HCT116 (cell line): ENCODE measurements around the gene CTNNA2.

Experiments
- POLR2A ChIP-seq: IDR thresholded peaks from 2 replicates; pipeline ENCODE4 v1.7.0; 2011; ENCODE audit warnings: borderline replicate concordance; ENCODE audit not compliant: insufficient read depth, insufficient read length; ENCODE audit errors: extremely low read depth
- POLR2AphosphoS5 ChIP-seq: IDR thresholded peaks from 2 replicates; pipeline ENCODE4 v1.6.1; 2011; ENCODE audit warnings: mild to moderate bottlenecking, low read depth, low read length, moderate library complexity
- RAD21 ChIP-seq: IDR thresholded peaks from 2 replicates; pipeline ENCODE4 v1.6.1; 2012; ENCODE audit warnings: low read depth, mild to moderate bottlenecking
- SIN3A ChIP-seq: IDR thresholded peaks from 2 replicates; pipeline ENCODE4 v1.6.1; 2012; ENCODE audit warnings: low read depth
- SP1 ChIP-seq: IDR thresholded peaks from 2 replicates; pipeline ENCODE4 v1.6.1; 2012; ENCODE audit warnings: low read depth
- TF ChIP-seq, protein P1 (sequence below), 3 experiments: fragments of 200-600 bp in 1 of 3; sonication (generic) in 1 of 3; IDR thresholded peaks in 2 of 3; conservative IDR thresholded peaks in 1 of 3; 2 replicates each; pipeline ENCODE4 v1.5.1; 2012 to 2017; ENCODE audit warnings: low read depth in 2 of 3, low read length in 2 of 3, antibody characterized with exemption in 1 of 3, borderline replicate concordance in 1 of 3, control low read depth in 1 of 3, mild to moderate bottlenecking in 1 of 3, mixed read lengths in 1 of 3, mixed run types in 1 of 3, moderate library complexity in 1 of 3; ENCODE audit not compliant: insufficient read depth in 1 of 3
- TF ChIP-seq, protein P2 (sequence below): IDR thresholded peaks from 2 replicates; pipeline ENCODE4 v1.6.1; 2012; ENCODE audit warnings: low read depth
- TF ChIP-seq, protein P3 (sequence below): IDR thresholded peaks from 2 replicates; pipeline ENCODE4 v1.6.1; 2012

DNA sequence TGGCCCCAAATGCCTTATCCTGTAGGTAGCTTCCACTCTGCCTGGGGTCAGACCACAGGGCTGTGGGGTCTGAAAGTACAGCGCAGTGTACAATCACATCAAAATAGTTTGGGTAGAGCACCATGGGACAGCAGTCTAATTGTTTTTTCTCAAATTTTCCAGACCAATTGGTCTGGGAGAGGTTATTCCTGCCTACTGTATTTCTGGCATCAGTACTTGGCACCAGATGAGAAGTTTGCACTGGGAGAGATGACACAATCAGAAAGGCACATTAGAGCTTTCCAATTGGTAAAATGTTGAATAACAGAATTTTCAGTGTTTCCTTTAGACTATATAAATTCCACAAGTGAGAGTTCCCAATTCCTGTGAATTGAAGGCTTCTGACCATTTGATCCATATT, 822.6 kb downstream of the CTNNA2 start:
- TF ChIP-seq, protein P1, sequence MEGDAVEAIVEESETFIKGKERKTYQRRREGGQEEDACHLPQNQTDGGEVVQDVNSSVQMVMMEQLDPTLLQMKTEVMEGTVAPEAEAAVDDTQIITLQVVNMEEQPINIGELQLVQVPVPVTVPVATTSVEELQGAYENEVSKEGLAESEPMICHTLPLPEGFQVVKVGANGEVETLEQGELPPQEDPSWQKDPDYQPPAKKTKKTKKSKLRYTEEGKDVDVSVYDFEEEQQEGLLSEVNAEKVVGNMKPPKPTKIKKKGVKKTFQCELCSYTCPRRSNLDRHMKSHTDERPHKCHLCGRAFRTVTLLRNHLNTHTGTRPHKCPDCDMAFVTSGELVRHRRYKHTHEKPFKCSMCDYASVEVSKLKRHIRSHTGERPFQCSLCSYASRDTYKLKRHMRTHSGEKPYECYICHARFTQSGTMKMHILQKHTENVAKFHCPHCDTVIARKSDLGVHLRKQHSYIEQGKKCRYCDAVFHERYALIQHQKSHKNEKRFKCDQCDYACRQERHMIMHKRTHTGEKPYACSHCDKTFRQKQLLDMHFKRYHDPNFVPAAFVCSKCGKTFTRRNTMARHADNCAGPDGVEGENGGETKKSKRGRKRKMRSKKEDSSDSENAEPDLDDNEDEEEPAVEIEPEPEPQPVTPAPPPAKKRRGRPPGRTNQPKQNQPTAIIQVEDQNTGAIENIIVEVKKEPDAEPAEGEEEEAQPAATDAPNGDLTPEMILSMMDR (IDR thresholded peaks at IDR 0.05 in 2 of 3, conservative IDR thresholded peaks at IDR 0.05 in 1 of 3; ENCODE audit: borderline replicate concordance in 1 of 3, insufficient read depth in 1 of 3, low read depth in 2 of 3, low read length in 2 of 3), result no peak
- TF ChIP-seq POLR2AphosphoS5 (no peak), RAD21 (no peak), POLR2A (no peak), SP1 (no peak), SIN3A (no peak)
- TF ChIP-seq, protein P2, sequence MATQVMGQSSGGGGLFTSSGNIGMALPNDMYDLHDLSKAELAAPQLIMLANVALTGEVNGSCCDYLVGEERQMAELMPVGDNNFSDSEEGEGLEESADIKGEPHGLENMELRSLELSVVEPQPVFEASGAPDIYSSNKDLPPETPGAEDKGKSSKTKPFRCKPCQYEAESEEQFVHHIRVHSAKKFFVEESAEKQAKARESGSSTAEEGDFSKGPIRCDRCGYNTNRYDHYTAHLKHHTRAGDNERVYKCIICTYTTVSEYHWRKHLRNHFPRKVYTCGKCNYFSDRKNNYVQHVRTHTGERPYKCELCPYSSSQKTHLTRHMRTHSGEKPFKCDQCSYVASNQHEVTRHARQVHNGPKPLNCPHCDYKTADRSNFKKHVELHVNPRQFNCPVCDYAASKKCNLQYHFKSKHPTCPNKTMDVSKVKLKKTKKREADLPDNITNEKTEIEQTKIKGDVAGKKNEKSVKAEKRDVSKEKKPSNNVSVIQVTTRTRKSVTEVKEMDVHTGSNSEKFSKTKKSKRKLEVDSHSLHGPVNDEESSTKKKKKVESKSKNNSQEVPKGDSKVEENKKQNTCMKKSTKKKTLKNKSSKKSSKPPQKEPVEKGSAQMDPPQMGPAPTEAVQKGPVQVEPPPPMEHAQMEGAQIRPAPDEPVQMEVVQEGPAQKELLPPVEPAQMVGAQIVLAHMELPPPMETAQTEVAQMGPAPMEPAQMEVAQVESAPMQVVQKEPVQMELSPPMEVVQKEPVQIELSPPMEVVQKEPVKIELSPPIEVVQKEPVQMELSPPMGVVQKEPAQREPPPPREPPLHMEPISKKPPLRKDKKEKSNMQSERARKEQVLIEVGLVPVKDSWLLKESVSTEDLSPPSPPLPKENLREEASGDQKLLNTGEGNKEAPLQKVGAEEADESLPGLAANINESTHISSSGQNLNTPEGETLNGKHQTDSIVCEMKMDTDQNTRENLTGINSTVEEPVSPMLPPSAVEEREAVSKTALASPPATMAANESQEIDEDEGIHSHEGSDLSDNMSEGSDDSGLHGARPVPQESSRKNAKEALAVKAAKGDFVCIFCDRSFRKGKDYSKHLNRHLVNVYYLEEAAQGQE, result no peak
- TF ChIP-seq, protein P3, sequence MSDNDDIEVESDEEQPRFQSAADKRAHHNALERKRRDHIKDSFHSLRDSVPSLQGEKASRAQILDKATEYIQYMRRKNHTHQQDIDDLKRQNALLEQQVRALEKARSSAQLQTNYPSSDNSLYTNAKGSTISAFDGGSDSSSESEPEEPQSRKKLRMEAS, result no peak
